Activated naive CD8-positive, alpha-beta T cell (primary cell): ENCODE results near the gene EPS8.

ENCODE experiments used
- H3K27ac Mint-ChIP-seq: one replicate; pipeline ENCODE4 v1.8.0; 2021; ENCODE audit warnings: mixed read lengths
- H3K27me3 Mint-ChIP-seq: one replicate; pipeline ENCODE4 v1.8.0; 2021; ENCODE audit warnings: mixed read lengths
- H3K36me3 Mint-ChIP-seq: one replicate; pipeline ENCODE4 v1.8.0; 2021; ENCODE audit warnings: mixed read lengths
- H3K4me1 Mint-ChIP-seq: one replicate; pipeline ENCODE4 v1.8.0; 2021; ENCODE audit warnings: low read depth, mixed read lengths
- H3K4me3 Mint-ChIP-seq: one replicate; pipeline ENCODE4 v1.8.0; 2021; ENCODE audit warnings: mild to moderate bottlenecking, mixed read lengths
- H3K9me3 Mint-ChIP-seq: one replicate; pipeline ENCODE4 v1.8.0; 2021; ENCODE audit warnings: low read depth, mixed read lengths

EPS8 gene

DNA sequence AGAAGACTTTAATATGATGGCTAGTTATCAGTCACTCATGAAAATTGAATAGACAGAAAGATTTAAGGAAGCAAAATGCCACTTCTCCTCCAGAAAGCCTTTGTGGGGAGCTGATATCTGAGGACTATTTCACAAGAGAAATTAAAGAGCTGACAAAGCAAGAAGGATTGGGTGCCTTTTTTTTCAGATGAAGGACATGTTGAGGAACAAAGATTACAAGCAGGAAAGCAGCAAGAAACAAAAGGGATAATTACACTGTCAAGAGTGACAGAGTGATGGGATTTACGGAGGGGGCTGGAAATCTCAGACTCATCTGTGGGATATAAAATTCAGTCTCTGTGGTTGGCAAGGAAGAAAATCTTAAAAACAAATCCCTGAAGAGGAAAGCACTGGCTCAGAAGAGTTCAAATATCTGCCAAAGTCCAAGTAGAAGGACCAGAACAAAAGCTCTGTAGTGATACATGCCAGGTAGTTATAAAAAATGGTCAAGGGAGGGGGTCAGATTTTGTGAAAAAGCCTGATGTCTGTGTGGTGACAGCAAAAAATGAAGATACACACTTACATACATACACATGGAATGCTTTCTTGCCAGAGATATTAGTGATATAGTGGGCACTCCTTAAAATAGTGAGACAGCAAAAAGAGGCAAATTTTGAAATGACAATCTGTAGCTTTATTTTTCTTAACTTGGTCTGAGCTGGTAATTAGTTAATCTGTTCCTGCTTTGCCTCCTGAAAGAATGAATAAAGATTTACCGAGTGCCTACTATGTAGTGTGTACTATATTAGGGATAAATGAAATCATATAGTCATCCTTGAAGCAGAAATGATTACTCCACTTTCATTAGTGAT, 62.9 kb downstream of the EPS8 start:
- no peak overlapping the region for H3K4me3 Mint-ChIP-seq
- no peaks in the 10 kb centered on the region for H3K36me3 Mint-ChIP-seq
- peaks cover 3% of the 10 kb centered on the region for H3K27me3 Mint-ChIP-seq
- H3K27ac Mint-ChIP-seq, result no peak overlapping the region
- no peaks in the 10 kb centered on the region for H3K9me3 Mint-ChIP-seq
- H3K4me1 Mint-ChIP-seq, result no peaks in the 10 kb centered on the region

DNA sequence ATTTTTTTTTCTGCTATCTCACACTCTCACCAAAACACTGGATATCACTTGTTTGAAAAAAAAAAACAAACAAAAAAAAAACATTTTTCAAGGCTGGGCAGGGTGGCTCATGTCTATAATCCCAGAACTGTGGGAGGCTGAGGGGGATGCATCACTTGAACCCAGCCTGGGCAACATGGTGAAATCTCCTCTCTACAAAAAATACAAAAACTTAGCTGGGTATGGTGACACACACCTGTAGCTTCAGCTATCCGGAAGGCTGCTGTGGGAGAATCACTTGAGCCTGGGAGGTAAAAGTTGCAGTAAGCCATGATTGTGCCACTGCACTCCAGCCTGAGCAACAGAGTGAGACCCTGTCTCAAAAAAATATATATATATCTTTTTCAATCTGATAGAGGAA, 66.2 kb downstream of the EPS8 start:
- no peak overlapping the region for H3K27ac Mint-ChIP-seq
- no peaks in the 10 kb centered on the region for H3K9me3 Mint-ChIP-seq
- peaks cover 3% of the 10 kb centered on the region for H3K27me3 Mint-ChIP-seq
- H3K4me1 Mint-ChIP-seq, result no peaks in the 10 kb centered on the region
- no peaks in the 10 kb centered on the region for H3K36me3 Mint-ChIP-seq
- H3K4me3 Mint-ChIP-seq, result no peak overlapping the region

DNA sequence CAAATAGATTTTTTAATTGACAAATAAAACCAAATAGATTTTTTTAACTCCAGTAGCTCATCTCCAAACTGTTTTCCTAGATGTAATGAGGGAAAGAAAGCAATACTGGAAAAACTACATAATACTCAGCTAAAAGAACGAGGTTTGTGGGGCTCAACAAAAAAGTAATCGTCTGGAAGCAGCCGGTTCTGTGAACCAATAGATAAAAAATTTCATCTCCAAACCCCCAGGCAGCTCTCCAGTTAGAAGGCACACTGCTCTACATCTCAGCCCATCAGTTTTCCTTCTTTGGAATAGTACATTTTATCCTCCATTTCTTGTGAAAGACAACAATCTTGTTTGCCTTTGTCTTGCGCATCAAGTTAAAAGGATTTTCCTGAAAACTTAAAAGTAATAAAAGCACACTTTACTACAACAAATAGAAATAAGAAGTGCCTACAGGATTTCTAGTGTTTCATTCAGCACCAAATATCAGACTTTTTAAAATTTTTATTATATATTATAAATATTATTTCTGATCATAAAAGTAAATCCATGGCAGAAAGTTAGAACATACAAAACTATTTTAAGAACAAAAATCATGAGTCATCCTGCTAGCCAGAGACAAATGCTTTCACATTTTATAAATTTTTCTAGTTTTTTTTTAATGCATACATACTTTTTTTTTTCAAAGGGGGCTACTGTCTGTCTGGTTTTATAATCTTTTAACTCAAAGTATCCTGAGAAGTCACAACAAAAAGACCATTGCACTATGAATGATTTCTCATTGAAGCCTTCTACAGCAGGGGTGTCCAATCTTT, 67.7 kb downstream of the EPS8 start:
- peaks cover 3% of the 10 kb centered on the region for H3K27me3 Mint-ChIP-seq
- no peak overlapping the region for H3K4me3 Mint-ChIP-seq
- no peaks in the 10 kb centered on the region for H3K9me3 Mint-ChIP-seq
- no peak overlapping the region for H3K27ac Mint-ChIP-seq
- H3K4me1 Mint-ChIP-seq, result no peaks in the 10 kb centered on the region
- no peaks in the 10 kb centered on the region for H3K36me3 Mint-ChIP-seq

DNA sequence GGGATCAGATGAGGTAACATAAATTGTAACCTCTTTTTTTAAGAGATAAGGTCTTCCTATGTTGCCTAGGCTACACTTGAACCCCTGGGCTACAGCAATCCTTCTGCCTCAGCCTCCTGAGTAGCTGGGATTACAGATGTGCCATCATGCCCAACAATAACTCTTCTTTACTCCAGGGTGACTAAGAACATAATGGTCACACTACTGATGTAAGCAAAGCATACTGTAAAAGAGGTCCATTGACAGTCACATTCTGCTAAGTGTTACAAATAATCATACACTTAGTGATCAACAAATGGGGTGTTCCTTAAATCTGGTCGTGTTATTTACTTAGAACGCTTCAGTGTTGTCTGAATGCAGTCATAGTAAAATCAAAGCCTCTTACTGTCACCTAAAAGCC, 68.9 kb downstream of the EPS8 start:
- peaks cover 2% of the 10 kb centered on the region for H3K27me3 Mint-ChIP-seq
- H3K4me1 Mint-ChIP-seq, result no peaks in the 10 kb centered on the region
- H3K27ac Mint-ChIP-seq, result no peak overlapping the region
- H3K4me3 Mint-ChIP-seq, result no peak overlapping the region
- H3K36me3 Mint-ChIP-seq, result no peaks in the 10 kb centered on the region
- no peaks in the 10 kb centered on the region for H3K9me3 Mint-ChIP-seq

DNA sequence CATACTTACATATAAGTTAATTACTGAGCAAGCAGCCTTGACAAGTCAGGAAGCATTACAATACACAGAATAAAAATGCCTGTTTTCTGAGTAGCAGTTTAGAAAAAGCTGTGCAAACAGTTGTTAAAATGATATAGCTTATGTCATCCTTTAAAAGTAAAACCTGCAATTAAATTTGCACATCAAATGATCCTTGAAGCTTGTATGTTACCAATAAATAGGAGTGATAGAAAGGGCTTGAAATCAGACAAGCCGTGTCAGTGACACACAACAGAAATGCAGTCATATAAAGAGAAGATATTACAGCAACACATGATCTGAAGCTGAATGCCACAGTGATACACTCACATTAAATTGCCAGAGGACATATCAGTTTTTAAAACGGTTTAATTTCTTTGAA, 70.0 kb downstream of the EPS8 start:
- no peak overlapping the region for H3K27ac Mint-ChIP-seq
- H3K4me1 Mint-ChIP-seq, result no peaks in the 10 kb centered on the region
- H3K36me3 Mint-ChIP-seq, result no peaks in the 10 kb centered on the region
- H3K4me3 Mint-ChIP-seq, result no peak overlapping the region
- no peaks in the 10 kb centered on the region for H3K9me3 Mint-ChIP-seq
- H3K27me3 Mint-ChIP-seq, result peaks cover 2% of the 10 kb centered on the region

DNA sequence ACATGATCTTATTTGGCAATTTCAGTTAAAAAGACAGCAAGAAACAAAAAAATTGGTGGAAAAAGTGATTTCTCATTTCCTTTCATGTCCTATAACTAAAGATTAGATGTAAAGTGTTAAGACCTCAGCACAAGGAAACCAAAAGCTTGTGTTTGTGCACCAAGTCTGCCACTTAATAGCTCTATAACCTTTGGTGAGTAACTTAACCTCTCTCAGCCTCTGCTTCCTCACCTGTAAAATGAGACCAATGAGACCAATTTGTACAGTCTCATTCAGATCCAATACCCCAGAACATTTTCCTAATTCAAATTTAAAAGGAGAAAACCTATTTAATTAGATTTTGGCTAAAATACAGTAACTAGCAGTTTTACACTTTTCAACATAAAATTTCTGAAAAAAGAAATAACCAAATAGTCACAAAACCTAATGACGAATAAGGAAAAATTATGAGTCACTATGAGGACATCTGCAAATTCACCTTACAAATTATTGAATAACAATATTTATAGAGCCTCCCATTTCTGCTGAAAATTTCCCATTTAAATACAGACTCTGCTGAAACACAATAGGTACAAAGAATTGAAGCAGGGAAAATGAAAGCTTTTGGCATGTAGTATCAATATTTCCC, 71.1 kb downstream of the EPS8 start:
- Mint-ChIP-seq H3K27me3 (peaks cover 2% of the 10 kb centered on the region), H3K9me3 (no peaks in the 10 kb centered on the region)

DNA sequence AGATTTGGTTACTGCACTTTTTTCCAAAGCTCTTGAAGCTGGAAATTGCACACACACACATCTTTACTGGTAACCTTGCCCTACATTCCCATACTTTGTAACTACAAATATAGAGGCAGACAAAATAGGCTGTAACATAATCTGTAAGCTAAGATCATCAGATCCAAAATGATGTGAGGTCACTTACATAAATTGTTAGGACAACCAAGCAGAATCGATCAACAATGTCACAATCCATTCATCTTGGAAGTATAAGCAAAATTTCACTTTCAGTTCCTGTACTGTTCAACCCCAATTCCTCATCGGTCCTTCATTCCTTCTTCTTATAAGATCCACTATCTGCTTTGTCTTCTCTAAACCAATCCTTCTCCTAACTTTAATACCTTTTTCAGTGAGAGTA, 72.6 kb downstream of the EPS8 start:
- Mint-ChIP-seq H3K27me3 (peaks cover 2% of the 10 kb centered on the region), H3K4me3 (no peak overlapping the region), H3K9me3 (no peaks in the 10 kb centered on the region), H3K27ac (no peak overlapping the region), H3K36me3 (no peaks in the 10 kb centered on the region), H3K4me1 (no peaks in the 10 kb centered on the region)

More for the DNA sequence above, 71.1 kb downstream of the EPS8 start:
- Mint-ChIP-seq H3K4me3 (no peak overlapping the region), H3K36me3 (no peaks in the 10 kb centered on the region), H3K27ac (no peak overlapping the region), H3K4me1 (no peaks in the 10 kb centered on the region)

DNA sequence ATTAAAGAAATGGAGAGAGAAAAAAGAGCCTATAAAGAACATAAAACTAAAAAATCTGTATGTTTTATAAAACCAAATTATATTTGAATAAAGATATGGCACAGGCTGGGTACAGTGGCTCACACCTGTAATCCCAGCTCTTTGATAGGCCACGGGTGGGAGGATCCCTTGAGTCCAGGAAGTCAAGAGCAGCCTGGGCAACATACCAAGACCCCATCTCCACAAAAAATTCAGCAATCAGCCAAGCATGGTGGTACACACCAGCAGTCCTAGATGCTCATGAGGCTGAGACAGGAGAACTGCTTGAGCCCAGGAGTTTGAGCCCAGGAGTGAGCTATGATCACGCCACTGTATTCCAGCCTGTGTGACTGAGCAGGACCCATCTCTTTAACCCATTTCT, 74.9 kb downstream of the EPS8 start:
- no peaks in the 10 kb centered on the region for H3K36me3 Mint-ChIP-seq
- no peak overlapping the region for H3K27ac Mint-ChIP-seq
- H3K9me3 Mint-ChIP-seq, result no peaks in the 10 kb centered on the region
- no peaks in the 10 kb centered on the region for H3K4me1 Mint-ChIP-seq
- H3K4me3 Mint-ChIP-seq, result no peak overlapping the region
- peaks cover 2% of the 10 kb centered on the region for H3K27me3 Mint-ChIP-seq

DNA sequence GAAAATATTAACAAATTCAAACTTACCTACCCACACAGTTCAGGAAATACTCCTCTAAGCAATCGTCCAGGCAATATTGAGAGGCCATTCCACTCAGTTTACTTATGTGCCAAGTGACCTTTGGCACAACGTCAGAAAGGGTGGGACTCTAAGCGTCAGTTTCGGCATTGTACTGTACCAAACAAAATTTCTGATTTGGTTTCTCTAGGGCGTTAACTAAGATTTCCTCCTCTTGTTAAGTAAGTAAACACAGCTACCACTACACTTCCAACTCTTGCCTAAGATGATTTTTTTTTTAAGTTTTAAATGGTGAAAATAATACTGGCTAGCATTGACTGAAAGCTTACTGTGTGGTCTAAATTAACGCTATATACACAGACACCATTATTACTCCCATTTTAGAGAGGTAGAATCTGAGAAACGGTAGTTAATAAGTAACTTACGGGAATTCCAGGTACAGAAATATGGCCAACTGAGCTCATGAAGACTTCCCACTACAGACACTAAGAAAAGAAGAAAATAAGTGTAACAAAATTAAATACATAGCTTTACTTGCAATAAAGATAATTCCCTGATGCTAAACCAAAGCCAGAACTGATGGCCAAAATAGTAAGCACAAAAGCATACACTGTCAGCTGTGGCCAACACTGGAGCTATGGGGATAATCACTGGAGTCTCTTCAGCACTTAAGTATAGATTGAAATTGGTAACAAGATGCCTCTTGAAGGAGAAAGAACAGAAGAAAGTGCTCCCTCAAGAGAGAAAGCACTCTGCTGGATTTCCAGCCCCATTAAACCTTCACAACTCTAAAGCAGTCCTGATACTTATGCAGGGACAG, 76.1 kb downstream of the EPS8 start:
- H3K4me3 Mint-ChIP-seq, result no peak overlapping the region
- no peaks in the 10 kb centered on the region for H3K4me1 Mint-ChIP-seq
- no peaks in the 10 kb centered on the region for H3K9me3 Mint-ChIP-seq
- H3K36me3 Mint-ChIP-seq, result no peaks in the 10 kb centered on the region
- H3K27ac Mint-ChIP-seq, result no peak overlapping the region
- peaks cover 2% of the 10 kb centered on the region for H3K27me3 Mint-ChIP-seq

DNA sequence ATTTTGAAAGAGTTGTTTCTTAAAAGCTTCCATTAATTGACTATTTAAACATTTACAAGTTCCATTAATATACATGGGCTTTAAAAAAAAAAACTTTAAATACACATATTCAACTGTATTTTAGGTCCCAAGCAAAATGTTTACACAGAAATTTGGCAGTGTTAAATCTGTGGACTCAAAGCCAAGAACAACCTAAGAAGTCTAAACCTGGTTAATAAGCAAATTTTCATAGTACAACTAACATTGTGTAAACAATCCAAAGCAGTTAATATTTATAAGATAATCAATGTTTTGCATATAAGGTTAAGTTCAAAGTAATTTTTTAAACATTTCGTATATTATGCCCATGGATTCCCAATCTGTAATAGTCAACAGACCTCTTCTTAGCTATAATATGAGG, 77.0 kb downstream of the EPS8 start:
- Mint-ChIP-seq H3K4me1 (no peaks in the 10 kb centered on the region), H3K27ac (no peak overlapping the region), H3K36me3 (no peaks in the 10 kb centered on the region)

DNA sequence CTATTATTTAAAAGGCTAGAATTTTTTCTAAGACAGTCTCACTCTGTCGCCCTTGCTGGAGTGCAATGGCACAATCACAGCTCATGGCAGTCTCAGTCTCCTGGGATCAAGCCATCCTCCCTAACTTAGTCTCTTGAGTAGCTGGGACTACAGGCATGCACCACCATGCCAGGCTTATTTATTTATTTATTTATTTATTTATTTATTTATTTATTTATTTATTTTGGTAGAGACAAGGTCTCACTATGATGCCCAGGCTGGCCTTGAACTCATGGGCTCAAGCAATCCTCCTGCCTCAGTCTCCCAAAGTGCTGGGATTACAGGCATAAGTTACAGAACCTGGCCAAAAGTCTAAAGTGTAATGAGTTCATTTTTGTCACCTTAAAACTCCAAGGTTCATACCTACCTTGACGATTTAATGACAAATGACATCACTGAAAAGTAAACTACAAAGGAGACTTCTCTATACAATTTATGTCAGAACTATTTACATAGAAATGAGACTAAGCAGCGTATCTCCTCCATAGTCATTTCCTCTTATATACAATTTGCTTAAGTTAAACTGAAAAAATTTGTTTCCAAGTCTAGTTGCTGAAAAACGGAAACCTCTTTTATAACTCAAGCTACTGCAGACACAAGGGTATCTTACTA, 78.2 kb downstream of the EPS8 start:
- peaks cover 2% of the 10 kb centered on the region for H3K27me3 Mint-ChIP-seq

More for the DNA sequence above, 77.0 kb downstream of the EPS8 start:
- Mint-ChIP-seq H3K4me3 (no peak overlapping the region), H3K9me3 (no peaks in the 10 kb centered on the region), H3K27me3 (peaks cover 2% of the 10 kb centered on the region)

DNA sequence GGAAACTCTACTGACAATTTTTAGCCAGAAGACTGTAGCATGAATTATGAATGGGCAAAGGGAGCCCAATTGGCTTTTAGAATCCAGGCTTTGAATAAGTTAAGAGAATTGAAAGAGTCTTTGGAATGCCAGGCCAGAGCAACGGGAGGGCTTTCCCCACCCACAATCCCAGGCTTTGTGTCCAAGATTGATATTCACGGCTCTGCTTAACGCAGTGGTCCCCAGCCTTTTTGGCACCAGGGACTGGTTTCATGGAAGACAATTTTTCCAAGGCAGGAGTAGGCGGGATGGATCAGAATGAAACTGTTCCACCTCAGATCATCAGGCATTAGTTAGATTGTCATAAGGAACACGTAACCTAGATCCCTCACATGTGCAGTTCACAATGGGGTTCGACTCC, 79.6 kb downstream of the EPS8 start:
- Mint-ChIP-seq H3K27ac (no peak overlapping the region), H3K36me3 (no peaks in the 10 kb centered on the region), H3K4me3 (no peak overlapping the region), H3K4me1 (no peaks in the 10 kb centered on the region), H3K9me3 (no peaks in the 10 kb centered on the region), H3K27me3 (no peaks in the 10 kb centered on the region)

More for the DNA sequence above, 78.2 kb downstream of the EPS8 start:
- Mint-ChIP-seq H3K36me3 (no peaks in the 10 kb centered on the region), H3K9me3 (no peaks in the 10 kb centered on the region), H3K4me1 (no peaks in the 10 kb centered on the region), H3K4me3 (no peak overlapping the region), H3K27ac (no peak overlapping the region)

DNA sequence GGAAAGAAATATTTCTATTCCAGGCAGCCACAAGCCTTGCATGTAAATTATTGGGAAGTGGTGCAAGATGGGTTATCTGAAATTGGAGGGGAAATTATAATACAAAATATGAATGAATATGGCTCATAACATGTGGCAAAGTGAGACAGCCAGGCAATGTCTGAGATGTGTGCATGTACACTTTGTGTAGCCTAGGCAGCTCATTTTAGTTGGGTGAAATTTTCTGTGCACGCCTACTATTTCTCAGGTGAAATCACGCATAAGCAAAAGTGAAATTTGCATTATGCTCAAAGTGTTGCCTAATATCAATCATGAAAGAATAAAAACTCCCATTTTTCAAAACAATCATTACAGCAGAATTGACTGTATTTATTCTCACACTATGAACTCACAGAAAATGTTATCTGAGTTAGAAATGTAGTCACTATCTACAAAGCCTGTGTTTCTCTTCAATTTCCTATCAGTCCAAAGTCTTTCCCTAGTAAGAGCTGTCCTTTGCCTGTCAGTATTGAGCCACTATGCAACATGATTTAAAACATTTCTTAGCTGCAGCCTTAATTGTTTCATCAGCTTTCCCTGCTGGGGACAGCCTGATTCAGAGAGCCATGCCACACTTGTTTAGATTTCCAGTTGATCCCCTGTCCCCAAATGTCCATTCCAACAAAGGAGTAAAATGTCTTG, 80.7 kb downstream of the EPS8 start:
- Mint-ChIP-seq H3K4me3 (no peak overlapping the region), H3K27me3 (no peaks in the 10 kb centered on the region), H3K36me3 (no peaks in the 10 kb centered on the region), H3K27ac (no peak overlapping the region), H3K4me1 (no peaks in the 10 kb centered on the region), H3K9me3 (no peaks in the 10 kb centered on the region)
